ENCODE data around the gene REC8.

- TF ChIP-seq CTCF (IDR thresholded peaks at IDR 0.05; ENCODE audit: insufficient read depth, low read length, poor library complexity, severe bottlenecking) (no peak), EZH2phosphoT487 (conservative IDR thresholded peaks at IDR 0.05; ENCODE audit: low read length) (no peak)
These were observed 15.6 kb downstream of the REC8 start for GRCh38 chr14:24187539-24187915.
